ENCODE results near the gene RTN1. TPM values are rescaled to one million over a fixed set of nuclear protein-coding genes. Genes with fewer than 3 reads are reported as not detected.

The RTN1 gene
- total and polyA plus RNA-seq, 2 donors (not counting 1 experiment from before 2014, with no cell fraction given) = 0.34 TPM; not detected in 1

DNA sequence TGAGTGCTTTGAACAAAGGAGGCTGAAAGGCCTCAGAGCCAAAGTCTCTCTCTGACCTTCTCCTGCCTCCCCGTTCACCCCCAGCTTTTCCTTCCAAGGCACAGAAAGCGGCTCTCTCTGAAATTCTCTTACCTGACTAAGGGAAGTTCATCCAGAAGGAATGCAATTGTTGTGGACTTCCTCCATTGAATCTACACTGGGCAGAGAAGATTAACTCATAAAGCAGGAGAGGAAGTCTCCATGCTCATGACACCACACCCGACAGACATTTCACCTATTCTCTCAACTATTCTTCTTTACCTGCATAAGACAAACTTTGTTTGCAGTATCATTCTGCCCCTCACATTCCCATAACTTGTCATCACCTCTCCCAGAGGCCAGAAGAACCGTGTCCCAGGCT, 164.7 kb downstream of the RTN1 start:
- no peak overlapping the region for H3K27ac Mint-ChIP-seq
- H3K9me3 Mint-ChIP-seq (ENCODE audit: insufficient read depth) = no peaks in the 10 kb centered on the region
- Histone ChIP-seq H4K20me1 (ENCODE audit: control insufficient read depth, insufficient read depth, low read length, poor library complexity, severe bottlenecking) (no peaks in the 10 kb centered on the region), H3K27ac (ENCODE audit: low read length in 2 of 2) (no peak overlapping the region), H3K27me3 (replicated peaks in 1 of 4; ENCODE audit: control extremely low read depth in 1 of 4, control insufficient read depth in 3 of 4, insufficient read depth in 4 of 4, low read length in 3 of 4) (no peaks in the 10 kb centered on the region), H3K4me1 (ENCODE audit: control insufficient read depth in 2 of 2, insufficient read depth in 2 of 2, low read length in 2 of 2) (no peaks in the 10 kb centered on the region), H3K4me2 (replicated peaks; ENCODE audit: low read depth, low read length, poor library complexity, severe bottlenecking) (no peak overlapping the region), H2AFZ (ENCODE audit: insufficient read depth, low read depth, low read length, poor library complexity, severe bottlenecking) (no peak overlapping the region), H3K9me3 (ENCODE audit: control extremely low read depth in 1 of 3, control insufficient read depth in 2 of 3, insufficient read depth in 1 of 3, low read length in 2 of 3) (no peaks in the 10 kb centered on the region), H3K4me3 (ENCODE audit: control extremely low read depth in 1 of 5, extremely low read depth in 1 of 5, insufficient read depth in 1 of 5, low read depth in 2 of 5, low read length in 4 of 5) (no peak overlapping the region), H3K79me2 (ENCODE audit: control insufficient read depth, insufficient read depth, low read length) (no peaks in the 10 kb centered on the region), H3K36me3 (replicated peaks in 1 of 2; ENCODE audit: control extremely low read depth in 1 of 2, control insufficient read depth in 1 of 2, extremely low read depth in 1 of 2, insufficient read depth in 2 of 2, low read length in 1 of 2) (no peaks in the 10 kb centered on the region), H3K9ac (ENCODE audit: low read length) (no peak overlapping the region)
- H3K4me3 Mint-ChIP-seq = no peak overlapping the region
- DNase-seq = no peak
- H3K27me3 Mint-ChIP-seq = peaks cover 3% of the 10 kb centered on the region
- intact Hi-C loops (cut with micrococcal nuclease) = no loop called here
- no peaks in the 10 kb centered on the region for H3K4me1 Mint-ChIP-seq
- ChIA-PET CTCF (no interaction called here), POLR2A (no interaction called here)
- no peak for TF ChIP-seq EZH2 (IDR thresholded peaks at IDR 0.05; ENCODE audit: borderline replicate concordance, insufficient read depth, low read depth, low read length, poor library complexity, severe bottlenecking)
- TF ChIP-seq, protein P1, sequence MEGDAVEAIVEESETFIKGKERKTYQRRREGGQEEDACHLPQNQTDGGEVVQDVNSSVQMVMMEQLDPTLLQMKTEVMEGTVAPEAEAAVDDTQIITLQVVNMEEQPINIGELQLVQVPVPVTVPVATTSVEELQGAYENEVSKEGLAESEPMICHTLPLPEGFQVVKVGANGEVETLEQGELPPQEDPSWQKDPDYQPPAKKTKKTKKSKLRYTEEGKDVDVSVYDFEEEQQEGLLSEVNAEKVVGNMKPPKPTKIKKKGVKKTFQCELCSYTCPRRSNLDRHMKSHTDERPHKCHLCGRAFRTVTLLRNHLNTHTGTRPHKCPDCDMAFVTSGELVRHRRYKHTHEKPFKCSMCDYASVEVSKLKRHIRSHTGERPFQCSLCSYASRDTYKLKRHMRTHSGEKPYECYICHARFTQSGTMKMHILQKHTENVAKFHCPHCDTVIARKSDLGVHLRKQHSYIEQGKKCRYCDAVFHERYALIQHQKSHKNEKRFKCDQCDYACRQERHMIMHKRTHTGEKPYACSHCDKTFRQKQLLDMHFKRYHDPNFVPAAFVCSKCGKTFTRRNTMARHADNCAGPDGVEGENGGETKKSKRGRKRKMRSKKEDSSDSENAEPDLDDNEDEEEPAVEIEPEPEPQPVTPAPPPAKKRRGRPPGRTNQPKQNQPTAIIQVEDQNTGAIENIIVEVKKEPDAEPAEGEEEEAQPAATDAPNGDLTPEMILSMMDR (IDR thresholded peaks at IDR 0.05) = no peak
- 75% methylated on average over 3 of the region's 4 CpGs for WGBS (ENCODE audit: insufficient coverage)
- ATAC-seq (ENCODE audit: low read depth) = no peak

DNA sequence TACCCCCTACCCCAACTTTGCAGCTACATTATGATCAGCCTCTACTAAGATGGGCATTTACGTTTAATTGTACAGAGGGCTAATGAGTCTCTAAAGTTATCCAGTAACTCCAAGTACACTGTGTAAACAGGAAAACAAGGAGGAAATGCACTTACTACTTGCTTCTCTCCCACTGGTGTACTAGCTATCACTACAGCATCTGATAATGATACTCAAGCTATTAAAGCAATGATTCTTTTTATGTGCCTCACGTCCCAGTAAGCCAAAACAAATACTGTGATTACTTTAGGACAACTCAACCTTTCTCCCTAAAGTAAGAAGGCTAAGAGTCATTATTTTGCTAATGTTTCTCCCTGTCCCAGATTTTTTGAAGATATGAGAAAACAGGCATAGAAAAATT, 165.3 kb downstream of the RTN1 start:
- intact Hi-C loops (cut with micrococcal nuclease) = no loop called here
- Histone ChIP-seq H3K4me3 (ENCODE audit: control extremely low read depth in 1 of 5, extremely low read depth in 1 of 5, insufficient read depth in 1 of 5, low read depth in 2 of 5, low read length in 4 of 5) (no peak overlapping the region), H4K20me1 (ENCODE audit: control insufficient read depth, insufficient read depth, low read length, poor library complexity, severe bottlenecking) (no peaks in the 10 kb centered on the region), H3K9me3 (ENCODE audit: control extremely low read depth in 1 of 3, control insufficient read depth in 2 of 3, insufficient read depth in 1 of 3, low read length in 2 of 3) (no peaks in the 10 kb centered on the region), H3K36me3 (replicated peaks in 1 of 2; ENCODE audit: control extremely low read depth in 1 of 2, control insufficient read depth in 1 of 2, extremely low read depth in 1 of 2, insufficient read depth in 2 of 2, low read length in 1 of 2) (no peaks in the 10 kb centered on the region), H3K4me1 (ENCODE audit: control insufficient read depth in 2 of 2, insufficient read depth in 2 of 2, low read length in 2 of 2) (no peaks in the 10 kb centered on the region), H3K79me2 (ENCODE audit: control insufficient read depth, insufficient read depth, low read length) (no peaks in the 10 kb centered on the region), H3K27me3 (replicated peaks in 1 of 4; ENCODE audit: control extremely low read depth in 1 of 4, control insufficient read depth in 3 of 4, insufficient read depth in 4 of 4, low read length in 3 of 4) (no peaks in the 10 kb centered on the region), H3K4me2 (replicated peaks; ENCODE audit: low read depth, low read length, poor library complexity, severe bottlenecking) (no peak overlapping the region), H3K27ac (ENCODE audit: low read length in 2 of 2) (no peak overlapping the region), H2AFZ (ENCODE audit: insufficient read depth, low read depth, low read length, poor library complexity, severe bottlenecking) (no peak overlapping the region), H3K9ac (ENCODE audit: low read length) (no peak overlapping the region)
- POLR2A ChIA-PET = no interaction called here
- Mint-ChIP-seq H3K4me3 (no peak overlapping the region), H3K4me1 (no peaks in the 10 kb centered on the region), H3K27ac (no peak overlapping the region), H3K9me3 (ENCODE audit: insufficient read depth) (no peaks in the 10 kb centered on the region), H3K27me3 (no peaks in the 10 kb centered on the region)
- ATAC-seq (ENCODE audit: low read depth) = no peak
- no peak for DNase-seq
- TF ChIP-seq EZH2 (IDR thresholded peaks at IDR 0.05; ENCODE audit: borderline replicate concordance, insufficient read depth, low read depth, low read length, poor library complexity, severe bottlenecking) = no peak
- TF ChIP-seq, protein P1 (IDR thresholded peaks at IDR 0.05) = no peak
- CTCF ChIA-PET = no interaction called here
- WGBS (ENCODE audit: insufficient coverage) = 100% methylated on average over 1 of the region's 2 CpGs
